ENCODE measurements around the gene TBXAS1. TPM values are rescaled to one million over a fixed set of nuclear protein-coding genes. Genes with fewer than 3 reads are reported as not detected.

The TBXAS1 gene
- total and polyA plus RNA-seq, 2 donors (not counting 3 experiments of a cell fraction or from before 2014, with no cell fraction given), result 2.1 to 4.3 TPM

- ChIA-PET POLR2A (no interaction called here), CTCF (interaction anchor here (2.3 to 3.1 kb wide), 2 partner anchors 11 to 15 kb away, joined by 5 to 14 read pairs; no protein-coding TSS in a partner anchor)
- intact Hi-C loops (cut with micrococcal nuclease), result no loop called here
Observed at GRCh38 chr7:140017543-140017942, 188.5 kb downstream of the TBXAS1 start.

More at GRCh38 chr7:140017543-140017942, 188.5 kb downstream of the TBXAS1 start:
- no peak overlapping the region for H3K4me2 ChIP-seq (ENCODE audit: insufficient read depth, low read length)
- peaks cover 2% of the 10 kb centered on the region for H3K4me1 ChIP-seq (ENCODE audit: control insufficient read depth, extremely low read depth, insufficient read depth, low read length)
- H3K27ac ChIP-seq (ENCODE audit: insufficient read depth, low read depth, low read length), result no peak overlapping the region
- H3K79me2 ChIP-seq (ENCODE audit: control insufficient read depth, insufficient read depth, low read length), result no peaks in the 10 kb centered on the region
- H3K9me1 ChIP-seq (replicated peaks; ENCODE audit: control insufficient read depth, extremely low read depth, insufficient read depth, low read length), result no peaks in the 10 kb centered on the region
- no peaks in the 10 kb centered on the region for H3K36me3 ChIP-seq (ENCODE audit: control insufficient read depth in 2 of 2, extremely low read depth in 1 of 2, insufficient read depth in 2 of 2, low read length in 2 of 2)
- H3K27me3 ChIP-seq (ENCODE audit: control insufficient read depth in 2 of 2, insufficient read depth in 2 of 2, low read length in 2 of 2), result peaks cover 0 to 3% of the 10 kb centered on the region in 2 experiments
- FAIRE-seq (no peak), DNase-seq (ENCODE audit: low read depth, low spot score) (no peak)
- dilution Hi-C loops (cut with MboI; ENCODE audit: extremely low pct_ligation_motif_present, low sequenced_read_pairs), result loop anchor here (25.0 kb wide), 1 partner anchor 405 kb away; no protein-coding TSS in a partner anchor
- H3K4me3 ChIP-seq (replicated peaks in 1 of 3; ENCODE audit: insufficient read depth in 1 of 3, low read depth in 1 of 3, low read length in 3 of 3), result no peak overlapping the region
- BruUV-seq (replicated peaks), result no TSS peak
- no peak for TF ChIP-seq MAX (IDR thresholded peaks at IDR 0.05; ENCODE audit: insufficient read depth, insufficient read length)
- TF ChIP-seq JUN (IDR thresholded peaks at IDR 0.05; ENCODE audit: borderline replicate concordance, insufficient read depth, insufficient read length, low read depth), result no peak
- TF ChIP-seq MYC (IDR thresholded peaks at IDR 0.05; ENCODE audit: low read depth, low read length), result no peak
- TF ChIP-seq EZH2 (IDR thresholded peaks at IDR 0.05; ENCODE audit: borderline replicate concordance, low read depth, low read length, severe bottlenecking), result no peak
- TF ChIP-seq CTCF (IDR thresholded peaks at IDR 0.05; ENCODE audit: extremely low read depth in 1 of 2, insufficient read depth in 1 of 2, low read depth in 1 of 2, low read length in 2 of 2), result no peak
- TF ChIP-seq POLR2A (IDR thresholded peaks at IDR 0.05; ENCODE audit: low read depth, low read length), result no peak
- H2AFZ ChIP-seq (ENCODE audit: low read depth, low read length), result no peak overlapping the region
- H3K9me3 ChIP-seq (replicated peaks; ENCODE audit: control insufficient read depth, insufficient read depth, low read length), result no peaks in the 10 kb centered on the region
- no peaks in the 10 kb centered on the region for H4K20me1 ChIP-seq (replicated peaks; ENCODE audit: control insufficient read depth, extremely low read depth, insufficient read depth, low read length)
- H3K9ac ChIP-seq (replicated peaks; ENCODE audit: extremely low read depth, insufficient read depth, low read length), result no peak overlapping the region
